WI38 (cell line): ENCODE measurements around the gene CACNB2.

Experiments
- H3K4me3 ChIP-seq: 2 replicates; pipeline ENCODE4 v1.5.1; 2011; ENCODE audit warnings: low read depth, mild to moderate bottlenecking, control low read depth, low read length
- CTCF ChIP-seq: IDR thresholded peaks from 2 replicates; pipeline ENCODE4 v1.5.1; 2012; ENCODE audit warnings: low read depth, mild to moderate bottlenecking, control low read depth, low read length

CACNB2 gene

DNA sequence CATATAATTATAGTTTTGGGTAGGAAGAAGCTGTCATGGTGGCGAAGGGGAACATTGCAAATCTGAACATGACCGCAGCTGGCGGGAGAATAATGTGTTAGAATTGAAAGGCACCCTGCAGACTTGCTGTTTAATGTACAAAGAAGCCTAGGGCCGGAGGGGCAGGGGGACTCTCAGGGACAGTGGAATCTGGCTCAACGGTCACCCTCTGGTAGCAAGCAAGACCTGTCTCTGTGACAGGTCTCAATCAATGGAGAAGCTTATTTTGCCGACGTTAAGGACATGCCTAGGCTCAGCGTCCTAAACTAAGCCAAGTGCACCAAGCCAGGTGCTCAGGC lies 333.9 kb downstream of the CACNB2 start:
- H3K4me3 ChIP-seq: no peak overlapping the region
- no peak for TF ChIP-seq CTCF

- H3K4me3 ChIP-seq: no peak overlapping the region
- no peak for TF ChIP-seq CTCF
These were observed 335.9 kb downstream of the CACNB2 start for GRCh38 chr10:18476076-18476647.

DNA sequence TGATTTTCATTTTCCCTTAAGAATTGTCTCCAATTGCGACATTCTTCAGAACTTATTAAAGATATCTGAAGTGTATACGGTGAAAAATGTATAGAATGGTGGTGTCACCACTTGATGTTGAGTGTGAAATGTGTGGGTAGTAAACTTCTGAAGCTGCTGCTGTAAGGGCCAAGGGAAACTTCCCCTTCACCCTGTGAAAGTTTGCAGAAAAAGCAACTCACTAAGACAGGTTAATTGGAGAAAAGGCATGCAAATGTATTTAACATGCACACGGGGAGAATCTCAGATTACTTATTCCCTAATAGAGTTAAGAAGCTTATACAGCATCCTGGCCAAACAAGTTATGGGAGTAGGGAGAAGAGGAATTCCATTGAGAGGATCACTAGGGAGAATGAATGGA lies 338.1 kb downstream of the CACNB2 start:
- no peak overlapping the region for H3K4me3 ChIP-seq
- TF ChIP-seq CTCF: no peak

- no peak overlapping the region for H3K4me3 ChIP-seq
- no peak for TF ChIP-seq CTCF
These were observed 339.3 kb downstream of the CACNB2 start for GRCh38 chr10:18479502-18479901.

- H3K4me3 ChIP-seq: no peak overlapping the region
- no peak for TF ChIP-seq CTCF
These were observed 343.4 kb downstream of the CACNB2 start for GRCh38 chr10:18483516-18484186.

DNA sequence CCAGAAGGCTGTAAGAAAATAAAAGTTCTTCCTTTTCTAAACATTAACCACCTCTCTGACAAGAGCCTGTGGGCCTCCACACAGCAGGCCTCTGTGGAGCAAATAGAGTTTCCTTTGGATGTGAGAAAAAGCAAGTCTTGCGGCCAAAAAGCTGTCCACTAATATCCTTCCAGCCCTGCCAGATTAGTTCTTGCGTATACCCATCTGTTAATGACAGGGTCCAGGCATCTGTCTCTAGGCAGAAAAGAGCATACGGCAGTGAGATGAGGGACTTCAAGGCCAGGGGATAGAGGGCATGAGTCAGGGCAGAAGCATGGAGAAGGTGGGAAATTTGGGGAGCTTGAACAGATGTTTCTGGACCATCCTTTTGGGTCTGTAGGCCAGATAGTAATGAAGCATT lies 346.2 kb downstream of the CACNB2 start:
- H3K4me3 ChIP-seq: no peak overlapping the region
- TF ChIP-seq CTCF: no peak

- H3K4me3 ChIP-seq: no peak overlapping the region
- TF ChIP-seq CTCF: no peak
These were observed 350.5 kb downstream of the CACNB2 start for GRCh38 chr10:18490755-18491154.
